NCI-H2171 (cell line): Measurements from ENCODE around the gene TFB1M.
A peak's percentile ranks its signal among the peaks of the same experiment; 100 is the strongest.
"Not testable (repeated sequence)": the region's sequence is repeated elsewhere in the genome, so short reads cannot be mapped to it uniquely, and the experiment has no call there.

Experiments
- DNase-seq: peaks from one replicate; lab custom pipeline; 2025; lab: John Stamatoyannopoulos, UW

Gene TFB1M

DNA sequence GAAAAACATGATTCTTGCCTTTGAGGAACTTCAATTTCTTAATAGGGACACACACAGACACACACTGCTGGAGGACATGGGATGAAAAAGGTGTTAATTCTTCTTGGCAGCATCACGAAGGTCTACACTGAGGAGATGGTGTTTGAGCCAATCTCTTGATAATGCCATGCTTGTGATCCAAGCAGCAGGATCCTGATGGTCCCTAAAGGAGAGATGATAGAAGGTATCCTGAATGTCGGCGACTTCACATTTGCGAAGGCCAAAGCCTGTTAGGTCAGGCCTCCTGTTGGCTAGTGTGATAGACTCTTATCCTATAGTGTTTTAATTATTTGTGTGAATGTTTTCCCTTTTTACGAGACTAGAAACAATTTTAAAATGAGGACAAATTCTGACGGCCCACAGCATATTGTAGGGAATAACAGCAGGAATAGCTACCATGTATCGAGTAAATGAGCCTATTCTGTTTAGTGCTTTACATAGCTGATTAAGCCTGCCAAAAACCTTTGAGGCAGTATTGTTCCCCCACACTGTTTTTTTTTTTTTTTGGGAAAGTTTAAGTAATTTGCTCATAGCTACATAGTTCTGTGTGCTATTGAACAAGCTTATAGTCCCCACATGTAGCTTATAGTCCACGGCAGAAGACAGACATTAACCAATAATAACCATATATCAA, 15.3 kb upstream of the TFB1M start:
- no peak for DNase-seq

DNA sequence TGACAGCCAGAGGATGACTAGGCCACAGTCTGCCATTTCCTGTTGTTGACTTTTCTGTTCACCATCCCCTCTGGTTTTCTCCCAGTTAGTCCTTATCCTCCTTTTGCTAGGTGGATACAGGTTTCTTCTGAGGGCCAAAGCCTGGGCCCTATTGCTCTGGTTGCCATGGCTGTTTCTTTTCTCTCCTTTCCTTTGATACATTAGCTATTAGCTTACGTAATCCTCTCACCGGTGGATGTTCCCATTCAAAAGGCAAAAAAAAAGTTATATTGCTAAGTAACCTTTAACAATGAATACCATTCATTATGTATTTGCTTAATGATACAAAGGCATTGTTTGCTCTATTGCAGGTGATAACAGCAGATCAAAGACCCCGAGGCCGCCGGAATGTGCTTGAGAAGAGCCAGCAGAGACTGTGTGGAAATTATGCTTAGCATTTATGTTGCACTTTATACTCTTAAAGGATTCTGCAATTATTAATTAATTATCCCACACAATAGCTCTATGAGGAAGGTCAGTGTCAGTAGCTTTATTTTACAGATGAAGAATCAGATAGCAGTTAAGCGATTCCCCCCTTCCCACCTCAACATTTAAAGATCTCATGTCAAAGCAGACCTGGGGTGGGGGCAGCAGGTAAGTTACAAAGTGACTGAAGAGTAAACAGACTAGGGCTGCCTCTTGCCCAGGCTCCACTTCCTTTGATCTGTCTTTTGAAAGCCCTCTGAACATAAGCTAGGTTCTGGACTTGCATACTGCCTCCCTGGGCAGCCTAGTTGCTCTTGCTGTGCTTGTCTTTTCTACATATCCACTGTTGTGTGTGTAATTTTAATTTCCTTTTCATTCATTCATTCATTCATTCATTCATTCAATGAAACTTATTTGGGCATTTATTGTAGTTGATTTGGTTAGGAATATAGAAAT, 14.5 kb upstream of the TFB1M start:
- DNase-seq, result no peak

- DNase-seq, result no peak
These were observed 13.8 kb upstream of the TFB1M start for GRCh38 chr6:155328074-155328538.

DNA sequence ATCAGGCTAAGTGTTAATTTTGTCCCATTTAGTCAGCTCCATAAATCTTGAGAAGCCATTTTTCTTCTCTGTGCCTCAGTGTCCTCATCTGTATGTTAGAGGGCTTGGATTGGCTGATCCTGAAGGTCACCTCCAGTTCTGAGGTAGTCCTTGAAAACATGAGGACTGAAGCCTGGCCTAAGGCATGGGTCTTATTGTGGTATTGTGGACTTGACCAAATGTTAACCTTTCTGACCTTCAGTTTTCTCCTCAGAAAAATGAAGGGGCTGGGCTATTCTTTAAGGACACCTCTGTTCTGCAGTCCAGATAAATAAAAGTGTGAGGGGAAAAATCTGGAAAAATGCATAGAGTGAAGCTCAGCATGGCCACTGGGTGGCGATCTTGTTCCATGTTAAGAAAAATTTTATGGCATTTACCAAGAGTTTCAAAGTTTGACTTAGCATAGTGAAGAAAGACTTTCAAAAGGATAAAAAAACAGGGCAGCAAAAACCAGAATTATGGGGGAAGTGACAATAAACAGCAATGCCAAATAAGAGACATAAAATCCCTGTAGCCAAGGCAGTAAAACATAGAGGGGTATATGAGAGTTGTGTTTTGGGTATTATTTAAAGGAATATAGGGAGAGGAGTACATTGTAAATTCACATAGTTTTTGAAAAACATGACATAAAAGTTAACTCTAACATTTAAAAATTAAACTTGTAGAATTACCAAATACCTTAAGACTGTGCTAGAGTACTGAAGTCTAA, 13.2 kb upstream of the TFB1M start:
- peak; percentile 25 for DNase-seq

GRCh38 chr6:155325700-155326516, 11.6 kb upstream of the TFB1M start:
- DNase-seq, result no peak

DNA sequence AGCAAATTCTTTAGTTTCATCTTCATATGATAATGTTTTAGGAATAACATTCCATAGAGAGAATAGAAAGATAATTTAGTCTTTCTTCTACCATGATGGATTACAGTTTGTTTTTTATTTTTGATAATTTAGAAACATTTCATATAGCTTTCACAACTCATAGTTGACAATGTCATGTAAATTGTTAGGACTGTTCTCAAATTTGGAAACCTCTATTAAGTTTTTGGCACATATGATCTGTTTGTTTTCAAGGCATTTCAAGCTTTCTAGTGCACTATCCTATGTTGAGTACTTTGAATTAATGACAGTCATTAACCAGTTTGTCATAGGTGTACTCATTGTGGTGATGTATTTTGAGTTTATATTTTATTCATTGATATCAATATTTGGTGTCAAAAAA, 10.7 kb upstream of the TFB1M start:
- no peak for DNase-seq

DNA sequence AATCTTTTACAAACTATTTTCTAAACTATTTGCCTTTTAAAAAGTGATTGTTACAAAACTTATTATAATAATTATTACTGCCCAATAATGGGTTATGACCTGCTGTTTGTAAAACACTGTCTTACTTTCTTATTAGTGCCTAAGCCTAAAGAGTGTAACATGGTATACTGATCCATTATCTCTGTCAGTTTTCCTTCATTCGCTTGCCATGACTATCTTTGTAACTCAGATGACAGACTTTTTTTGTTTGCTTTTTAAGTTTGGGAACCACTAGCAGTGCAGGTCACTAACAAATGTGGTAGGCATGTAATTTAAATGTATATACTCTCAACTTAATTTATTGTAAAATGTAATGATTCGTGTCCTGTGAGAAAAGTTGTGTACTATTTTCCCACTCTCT, 9.9 kb upstream of the TFB1M start:
- DNase-seq, result no peak

DNA sequence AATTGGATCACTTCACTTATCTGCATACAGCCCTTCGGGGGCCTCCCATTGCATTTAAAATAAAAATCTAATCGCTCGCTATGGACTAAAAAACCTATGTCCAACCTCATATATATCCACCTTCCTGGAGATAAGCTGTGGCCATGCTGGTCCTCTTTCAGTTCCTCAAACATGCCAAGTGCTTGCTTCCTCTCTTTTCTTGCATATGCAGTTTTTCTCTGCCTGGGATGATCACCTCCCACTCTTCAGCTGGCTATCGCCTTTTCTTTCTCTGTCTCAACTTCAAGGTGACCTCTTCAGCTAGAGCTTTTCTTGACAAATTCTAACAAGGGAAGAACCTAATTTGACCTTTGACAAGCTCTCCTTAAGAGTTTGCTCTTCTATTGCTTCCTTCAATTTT, 5.6 kb upstream of the TFB1M start:
- DNase-seq, result no peak

- DNase-seq, result no peak
These were observed 2.9 kb upstream of the TFB1M start for GRCh38 chr6:155317186-155317585.

- DNase-seq, result no peak
These were observed 2.1 kb upstream of the TFB1M start for GRCh38 chr6:155316419-155316818.

GRCh38 chr6:155315516-155315871, 1.2 kb upstream of the TFB1M start:
- DNase-seq, result no peak

DNA sequence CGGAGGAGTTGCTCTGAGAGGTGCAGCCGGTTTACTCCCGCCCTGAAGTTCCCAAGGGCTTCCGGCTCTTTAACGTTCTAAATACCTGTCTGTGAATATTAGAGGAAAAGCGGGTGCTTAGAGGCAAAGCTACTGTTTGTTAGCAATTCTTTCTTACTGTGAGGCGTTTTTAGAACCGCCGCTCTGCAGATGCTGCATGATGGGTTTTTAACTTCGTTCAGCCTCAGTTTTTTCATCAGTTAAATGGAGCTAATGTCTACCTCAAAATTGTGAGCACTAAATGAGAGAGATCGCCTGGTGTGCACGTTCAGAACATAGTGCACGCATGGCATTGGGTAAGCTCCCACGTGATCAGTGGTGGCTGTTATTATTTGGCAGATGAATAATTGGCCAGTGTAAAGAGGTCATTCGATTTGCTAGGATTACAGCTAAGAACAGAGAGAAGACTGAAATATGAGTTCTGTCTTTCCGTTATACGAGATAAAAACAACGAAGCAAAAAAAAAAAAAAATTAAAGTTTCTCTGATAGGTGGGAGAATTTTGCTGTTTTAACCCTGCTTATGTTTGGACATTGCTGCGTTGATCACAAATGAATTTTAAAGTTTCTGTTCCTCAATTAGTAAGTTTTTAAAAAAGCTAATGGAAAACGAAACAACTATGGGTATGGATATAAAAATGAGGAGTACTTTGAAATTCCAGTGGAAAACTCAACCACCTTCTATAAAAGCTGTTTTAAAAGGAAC, 660 bp upstream of the TFB1M start:
- peak; percentile 78 for DNase-seq

- DNase-seq, result peak; percentile 43
These were observed 637 bp downstream of the TFB1M start for GRCh38 chr6:155313602-155314091.

DNA sequence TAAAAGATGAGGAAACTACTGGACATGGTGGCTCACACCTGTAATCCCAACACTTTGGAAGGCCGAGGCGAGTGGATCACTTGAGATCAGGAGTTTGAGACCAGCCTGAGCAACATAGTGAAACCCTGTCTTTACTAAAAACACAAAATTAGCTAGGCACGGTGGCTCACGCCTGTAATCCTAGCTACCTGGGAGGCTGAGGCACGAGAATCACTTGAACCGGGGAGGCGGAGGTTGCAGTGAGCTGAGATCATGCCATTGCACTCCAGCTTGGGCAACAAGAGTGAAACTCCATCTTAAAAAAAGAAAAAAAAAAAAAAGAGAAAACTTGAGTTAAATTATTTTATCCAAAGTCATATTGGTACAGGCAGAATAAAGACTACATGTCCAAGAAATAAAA, 1.3 kb downstream of the TFB1M start:
- not testable (repeated sequence) for DNase-seq

DNA sequence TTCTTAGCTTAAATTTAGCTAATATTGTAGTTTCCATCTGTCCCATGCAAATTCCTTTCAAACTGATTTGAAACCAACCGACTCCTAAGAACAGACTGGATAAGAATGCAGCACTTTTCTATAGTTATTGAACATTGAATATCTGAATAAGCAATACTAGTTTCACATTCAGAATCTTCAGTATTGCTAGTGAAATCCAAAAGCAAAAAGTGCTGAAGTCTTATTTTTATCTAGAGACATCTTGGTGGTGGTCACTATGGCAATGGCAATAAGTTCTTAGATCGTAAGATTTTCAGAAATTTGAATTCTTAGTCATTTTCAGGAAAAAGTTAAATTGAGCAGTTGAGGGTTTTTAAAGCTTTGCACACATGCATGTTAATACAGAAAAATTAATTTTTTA, 2.7 kb downstream of the TFB1M start:
- no peak for DNase-seq

GRCh38 chr6:155311086-155311485, 3.2 kb downstream of the TFB1M start:
- DNase-seq, result no peak

GRCh38 chr6:155310596-155310995, 3.7 kb downstream of the TFB1M start:
- DNase-seq, result no peak

- no peak for DNase-seq
These were observed 5.1 kb downstream of the TFB1M start for GRCh38 chr6:155309150-155309549.

- DNase-seq, result no peak
These were observed 7.3 kb downstream of the TFB1M start for GRCh38 chr6:155306958-155307357.

DNA sequence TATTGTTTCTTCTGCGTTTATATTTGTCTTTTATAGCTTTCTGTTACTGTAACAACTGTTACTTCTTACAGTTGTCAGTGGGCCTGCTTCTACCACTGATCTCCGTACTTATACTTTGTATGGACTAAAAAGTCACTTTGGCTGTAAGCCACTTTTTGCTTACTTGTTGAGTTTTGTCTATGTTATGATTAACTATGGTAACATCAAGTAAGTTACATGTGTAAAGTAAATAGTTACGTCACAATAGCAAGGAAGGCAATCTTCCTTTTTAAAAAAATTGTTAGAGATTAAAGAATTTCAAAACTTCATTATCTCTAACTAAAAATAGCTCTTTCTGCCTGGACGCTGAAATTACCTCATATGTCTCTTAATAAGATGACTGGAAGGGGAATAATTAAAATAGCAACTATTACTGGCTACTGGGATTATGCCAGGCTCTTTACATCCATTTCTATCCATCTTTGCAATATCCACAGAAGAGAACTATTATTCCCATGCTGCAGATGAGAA, 10.9 kb downstream of the TFB1M start:
- DNase-seq, result no peak

DNA sequence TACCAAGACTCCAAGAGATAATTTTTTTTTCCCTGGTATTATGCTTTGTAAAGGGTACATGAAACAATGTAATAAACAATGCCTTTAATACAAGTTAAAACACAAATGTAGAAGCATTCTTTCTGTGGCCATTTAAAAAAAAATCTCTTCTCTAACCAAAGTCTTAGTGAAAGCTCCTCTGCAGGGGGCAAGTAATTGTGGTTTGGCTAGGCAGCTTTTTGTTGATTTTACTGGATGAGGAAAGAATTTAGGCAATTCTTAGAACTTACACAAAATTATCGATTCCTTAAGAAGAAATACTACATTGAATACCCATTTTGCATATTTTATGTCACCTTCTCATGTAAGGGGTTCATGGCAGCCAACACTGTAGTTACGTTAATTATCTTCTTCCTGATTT, 12.4 kb downstream of the TFB1M start:
- DNase-seq, result no peak
